SK-N-MC (cell line): ENCODE data around the gene JUND.

Experiments
- DNase-seq: peaks from one replicate; pipeline ENCODE4 v3.0.0-alpha.2; 2011; ENCODE audit warnings: low read depth, low spot score
- H3K27ac ChIP-seq: fragments of 200-600 bp; sonication (generic); 2 replicates; pipeline ENCODE4 v1.5.1; 2016; ENCODE audit warnings: mixed run types
- H3K36me3 ChIP-seq: fragments of 200-600 bp; sonication (generic); 2 replicates; pipeline ENCODE4 v1.6.1; 2017; ENCODE audit warnings: antibody characterized with exemption, low read length, mixed read lengths; ENCODE audit not compliant: insufficient read depth
- H3K4me3 ChIP-seq: fragments of 200-600 bp; sonication (generic); 2 replicates; pipeline ENCODE4 v1.5.1; 2016
- H3K9ac ChIP-seq: fragments of 200-600 bp; sonication (generic); 2 replicates; pipeline ENCODE4 v1.8.0; 2017; ENCODE audit warnings: mixed run types, mixed read lengths; ENCODE audit not compliant: insufficient read length
- H3K9me3 ChIP-seq: fragments of 200-600 bp; sonication (generic); 2 replicates; pipeline ENCODE4 v1.6.1; 2017; ENCODE audit warnings: low read depth, mild to moderate bottlenecking, antibody characterized with exemption, low read length, moderate library complexity, mixed read lengths
- EZH2 ChIP-seq: fragments of 200-600 bp; sonication (generic); IDR thresholded peaks from one replicate; pipeline ENCODE4 v1.6.1; 2017; ENCODE audit warnings: antibody characterized with exemption
- FOXP2 ChIP-seq: optimal IDR thresholded peaks from 2 replicates; pipeline ENCODE3; 2011; ENCODE audit warnings: mild to moderate bottlenecking, moderate library complexity; ENCODE audit not compliant: insufficient read depth; ENCODE audit errors: extremely low read length, control extremely low read depth
- POLR2AphosphoS5 ChIP-seq: IDR thresholded peaks from 2 replicates; pipeline ENCODE4 v1.6.1; 2012; ENCODE audit warnings: mild to moderate bottlenecking, low read depth, low read length, borderline replicate concordance

The JUND gene

DNA sequence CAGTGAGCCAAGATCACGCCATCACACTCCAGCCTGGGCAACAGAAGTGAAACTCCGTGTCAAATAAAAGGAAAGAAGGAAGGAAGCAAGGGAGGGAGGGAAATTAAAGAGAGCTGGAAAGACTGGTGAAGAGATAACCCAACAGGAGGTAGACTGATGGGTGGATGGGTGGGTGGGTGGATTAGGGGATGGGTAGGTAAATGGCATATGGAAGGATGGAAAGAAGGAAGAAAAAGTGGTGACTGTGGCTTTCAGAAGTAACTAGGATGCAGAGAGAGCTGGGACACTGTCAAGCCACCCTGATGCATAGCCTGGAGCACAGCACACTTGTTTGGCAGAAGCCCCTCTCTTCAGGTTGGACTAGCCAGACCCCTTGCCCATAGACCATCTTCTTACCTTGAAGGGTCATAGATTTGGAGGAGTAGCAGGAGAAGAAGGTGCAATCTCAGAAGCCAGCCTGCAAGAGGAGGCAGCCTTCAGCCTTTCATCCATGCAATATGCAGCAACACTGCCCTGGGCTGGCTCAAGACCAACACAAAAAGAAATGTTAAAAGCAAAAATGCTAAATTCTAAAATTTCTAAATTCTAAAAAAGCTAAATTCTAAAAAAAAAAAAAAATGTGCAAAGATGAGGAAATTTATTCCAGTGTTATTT lies 12.2 kb downstream of the JUND start:
- TF ChIP-seq EZH2 (no peak), POLR2AphosphoS5 (no peak), FOXP2 (no peak)
- H3K36me3 ChIP-seq, result no peaks in the 10 kb centered on the region
- no peak for DNase-seq
- no peaks in the 10 kb centered on the region for H3K9me3 ChIP-seq
- no peak overlapping the region for H3K27ac ChIP-seq
- no peak overlapping the region for H3K4me3 ChIP-seq
- H3K9ac ChIP-seq, result no peak overlapping the region

DNA sequence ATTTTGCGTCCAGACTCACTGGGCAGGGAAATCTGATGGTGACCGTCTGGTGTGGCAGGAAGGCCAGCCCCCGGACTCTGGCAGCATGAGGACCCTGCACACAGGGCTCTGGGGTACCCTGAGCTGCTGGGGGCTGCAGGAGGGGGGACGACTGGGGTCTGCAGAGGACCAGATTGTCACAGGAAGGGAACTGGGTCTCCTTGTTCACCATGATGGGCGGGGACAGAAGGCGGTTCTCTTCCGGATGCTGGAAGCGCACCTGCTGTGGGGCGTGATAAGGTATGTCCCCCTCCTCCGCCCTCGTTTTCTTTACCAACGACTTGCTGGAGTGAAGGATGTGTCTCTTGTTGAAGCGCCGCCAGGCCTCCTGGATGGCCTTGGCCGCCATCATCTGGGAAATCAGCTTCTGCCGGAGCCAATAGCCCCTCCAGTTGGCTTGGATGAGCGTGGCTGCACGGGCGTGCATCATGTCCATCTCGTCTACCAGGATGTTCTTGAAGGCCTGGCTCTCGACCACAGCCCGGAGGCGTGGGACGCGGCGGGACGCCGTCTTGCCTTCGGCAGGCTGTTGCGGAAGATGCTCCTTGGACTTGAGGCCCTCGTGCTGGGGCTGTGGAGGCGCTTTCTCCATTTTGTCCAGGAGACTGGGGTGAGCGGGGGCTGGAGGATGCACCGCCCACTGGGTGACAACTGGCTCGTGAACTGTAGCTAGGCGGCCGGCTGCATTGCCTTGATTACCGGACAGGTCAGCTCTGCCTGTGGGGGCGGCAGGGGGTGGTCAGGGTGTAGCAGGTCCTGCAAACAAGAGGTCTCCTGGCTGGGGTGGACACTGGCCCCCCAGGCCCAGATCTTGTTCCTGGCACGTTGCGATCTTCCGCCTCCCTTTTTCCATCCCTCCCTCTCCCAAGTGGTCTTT lies 14.4 kb downstream of the JUND start:
- no peak for TF ChIP-seq POLR2AphosphoS5
- no peak for TF ChIP-seq EZH2
- no peak for TF ChIP-seq FOXP2
- H3K9ac ChIP-seq, result no peak overlapping the region

DNA sequence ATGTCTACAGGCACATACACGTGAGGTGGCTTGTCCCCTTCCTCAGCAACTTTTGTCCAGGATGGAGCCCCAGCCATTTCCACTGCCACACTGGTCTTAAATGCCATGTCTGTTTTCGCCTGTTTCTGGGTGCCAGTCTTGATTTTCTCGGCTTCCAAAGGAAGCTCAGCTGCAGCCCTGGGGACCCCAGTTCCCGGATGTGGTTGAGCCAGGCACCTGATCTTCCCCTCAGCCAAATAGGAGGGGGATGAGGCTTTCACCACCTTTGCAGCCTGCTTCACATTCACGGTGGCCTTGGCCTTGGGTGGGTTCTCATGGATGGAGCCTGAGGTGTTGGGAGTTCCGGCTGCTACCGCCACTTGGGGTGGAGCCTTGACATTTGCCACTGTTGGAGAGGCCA lies 15.8 kb downstream of the JUND start:
- H3K9me3 ChIP-seq, result no peaks in the 10 kb centered on the region
- no peak overlapping the region for H3K9ac ChIP-seq
- H3K4me3 ChIP-seq, result no peak overlapping the region
- TF ChIP-seq POLR2AphosphoS5 (no peak), EZH2 (no peak), FOXP2 (no peak)
- H3K36me3 ChIP-seq, result no peaks in the 10 kb centered on the region
- DNase-seq, result no peak
- no peak overlapping the region for H3K27ac ChIP-seq

More for the DNA sequence above, 14.4 kb downstream of the JUND start:
- no peak for DNase-seq
- no peaks in the 10 kb centered on the region for H3K9me3 ChIP-seq
- H3K27ac ChIP-seq, result no peak overlapping the region
- H3K4me3 ChIP-seq, result no peak overlapping the region
- no peaks in the 10 kb centered on the region for H3K36me3 ChIP-seq

DNA sequence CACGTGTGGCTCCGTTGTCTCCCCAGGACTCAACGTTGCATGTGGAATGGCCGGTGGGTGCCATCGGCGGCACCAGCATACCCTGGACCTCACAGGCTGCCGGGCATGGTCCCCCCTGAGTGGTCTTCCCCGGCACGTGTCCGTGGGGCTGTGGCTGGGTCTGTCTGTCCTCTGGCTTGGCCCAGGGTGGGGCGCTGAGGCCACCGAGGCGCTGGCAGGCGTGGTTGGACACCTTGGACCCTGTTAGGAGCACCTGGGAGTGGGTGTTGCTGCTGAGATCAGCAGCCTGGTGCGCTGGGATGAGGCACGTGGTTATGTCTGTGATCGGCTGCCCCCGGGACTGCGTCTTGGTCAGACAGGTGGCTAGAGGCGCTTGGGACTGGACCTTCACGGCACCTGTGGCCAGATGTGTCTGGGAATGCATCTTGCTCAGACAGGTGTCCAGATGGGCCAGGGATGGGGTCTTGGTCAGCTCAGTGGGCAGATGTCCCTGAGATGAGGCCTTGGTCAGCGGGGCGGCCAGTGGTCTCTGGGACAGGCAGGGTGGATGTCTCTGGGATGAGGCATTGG lies 16.4 kb downstream of the JUND start:
- Histone ChIP-seq H3K36me3 (no peaks in the 10 kb centered on the region), H3K4me3 (no peak overlapping the region), H3K27ac (no peak overlapping the region), H3K9me3 (no peaks in the 10 kb centered on the region), H3K9ac (no peak overlapping the region)
- no peak for TF ChIP-seq POLR2AphosphoS5
- no peak for TF ChIP-seq EZH2
- TF ChIP-seq FOXP2, result no peak
- no peak for DNase-seq

GRCh38 chr19:18264137-18264854 lies 17.1 kb downstream of the JUND start:
- no peaks in the 10 kb centered on the region for H3K36me3 ChIP-seq
- no peak overlapping the region for H3K9ac ChIP-seq
- H3K4me3 ChIP-seq, result no peak overlapping the region
- DNase-seq, result no peak
- H3K9me3 ChIP-seq, result no peaks in the 10 kb centered on the region
- TF ChIP-seq POLR2AphosphoS5, result no peak
- no peak overlapping the region for H3K27ac ChIP-seq

DNA sequence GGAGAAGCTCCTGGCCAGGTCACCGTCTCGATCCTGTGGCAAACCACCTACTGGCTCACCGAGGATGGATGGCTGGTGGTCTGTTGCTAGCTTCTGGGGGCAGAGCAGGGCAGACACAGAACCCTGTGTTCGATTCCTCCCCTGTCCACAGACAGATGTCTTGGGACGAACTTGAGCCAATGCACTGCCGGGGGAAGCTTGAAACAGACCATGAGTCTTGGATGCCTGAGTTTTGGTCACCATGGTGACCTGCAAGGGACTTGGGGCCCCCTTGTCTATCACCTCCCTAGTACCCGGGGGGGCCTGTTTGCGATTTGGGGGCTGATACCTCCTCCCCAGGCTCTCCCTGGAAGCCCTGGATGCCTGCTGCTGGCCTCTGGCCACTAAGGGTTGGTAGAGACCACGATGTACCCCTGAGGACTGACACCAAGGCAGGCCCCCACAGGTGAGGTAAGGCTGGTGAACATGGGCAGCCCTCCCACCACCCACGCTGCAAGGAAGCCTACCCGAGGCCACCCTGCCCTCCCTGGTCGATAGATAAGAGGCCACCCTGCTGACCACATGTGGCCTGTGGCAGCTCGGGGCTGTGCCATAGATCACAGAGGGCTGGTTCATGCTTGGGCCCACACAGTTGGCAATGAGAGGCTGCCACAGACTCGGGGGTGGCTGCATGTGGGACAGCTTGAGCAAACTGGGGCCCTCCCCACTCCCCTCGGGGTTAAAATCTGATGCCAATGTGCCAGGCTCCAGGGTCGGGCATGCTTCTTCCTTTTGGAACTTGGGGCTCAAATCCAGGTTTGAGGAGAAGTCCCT lies 17.9 kb downstream of the JUND start:
- Histone ChIP-seq H3K9me3 (no peaks in the 10 kb centered on the region), H3K27ac (no peak overlapping the region), H3K4me3 (no peak overlapping the region), H3K9ac (no peak overlapping the region), H3K36me3 (no peaks in the 10 kb centered on the region)
- TF ChIP-seq FOXP2, result no peak
- no peak for TF ChIP-seq EZH2
- no peak for TF ChIP-seq POLR2AphosphoS5
- no peak for DNase-seq

- Histone ChIP-seq H3K27ac (no peak overlapping the region), H3K4me3 (no peak overlapping the region), H3K9ac (no peak overlapping the region), H3K36me3 (no peaks in the 10 kb centered on the region), H3K9me3 (no peaks in the 10 kb centered on the region)
- DNase-seq, result no peak
- TF ChIP-seq EZH2 (no peak), FOXP2 (no peak), POLR2AphosphoS5 (no peak)
Observed at GRCh38 chr19:18262917-18263316, 18.5 kb downstream of the JUND start.
